Measurements from ENCODE around the gene ULK4.

ULK4 gene

DNA sequence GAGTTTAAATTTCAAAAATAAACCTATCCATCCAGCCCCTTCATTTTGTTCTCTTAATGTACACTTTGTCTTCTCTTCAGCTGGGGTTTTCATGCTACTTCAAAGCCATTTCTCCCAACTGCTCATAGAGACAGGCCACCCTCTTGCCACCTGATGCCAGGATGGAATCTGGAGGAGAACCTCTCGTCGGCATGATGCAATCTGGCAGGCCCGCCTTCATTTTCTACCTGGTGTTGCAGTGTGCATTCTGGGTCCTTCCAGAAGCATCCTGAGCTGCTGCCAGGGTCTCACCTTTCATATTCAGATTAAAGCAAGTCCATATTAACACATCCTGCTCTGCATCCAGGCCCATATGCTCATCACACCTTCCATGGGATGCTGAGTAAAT is 701.8 kb downstream of the ULK4 start:
- DNase-seq (ENCODE audit: low read depth) = no peak

DNA sequence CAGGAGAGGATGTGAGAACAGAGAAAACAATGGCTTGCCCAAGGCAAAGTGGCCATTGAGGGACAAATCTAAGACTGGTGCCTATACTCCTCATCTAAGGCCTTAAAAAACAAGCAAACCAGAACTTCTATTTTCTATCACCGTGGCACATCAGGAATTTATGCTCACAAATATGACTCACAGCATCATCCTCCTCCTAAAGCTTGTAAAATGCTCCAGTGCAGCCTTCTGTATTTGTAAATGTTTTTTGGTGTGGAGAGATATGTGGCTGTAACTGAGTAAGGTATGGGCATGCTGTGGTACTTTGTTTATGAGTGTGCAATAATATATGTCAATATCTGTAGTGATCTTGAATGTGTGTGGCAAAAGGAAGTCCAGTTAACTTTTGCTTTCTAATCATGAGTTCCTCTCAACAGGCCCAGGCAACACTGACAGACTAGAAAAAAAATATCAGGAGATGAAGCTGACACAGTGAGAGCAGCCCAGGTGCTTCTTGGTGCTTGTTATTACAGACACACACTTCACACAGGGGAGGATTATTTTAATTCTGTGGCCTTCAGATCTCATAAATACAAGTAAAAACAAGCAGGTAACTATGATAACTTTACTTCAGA is 702.3 kb downstream of the ULK4 start:
- DNase-seq (ENCODE audit: low read depth) = peak; percentile 37

DNA sequence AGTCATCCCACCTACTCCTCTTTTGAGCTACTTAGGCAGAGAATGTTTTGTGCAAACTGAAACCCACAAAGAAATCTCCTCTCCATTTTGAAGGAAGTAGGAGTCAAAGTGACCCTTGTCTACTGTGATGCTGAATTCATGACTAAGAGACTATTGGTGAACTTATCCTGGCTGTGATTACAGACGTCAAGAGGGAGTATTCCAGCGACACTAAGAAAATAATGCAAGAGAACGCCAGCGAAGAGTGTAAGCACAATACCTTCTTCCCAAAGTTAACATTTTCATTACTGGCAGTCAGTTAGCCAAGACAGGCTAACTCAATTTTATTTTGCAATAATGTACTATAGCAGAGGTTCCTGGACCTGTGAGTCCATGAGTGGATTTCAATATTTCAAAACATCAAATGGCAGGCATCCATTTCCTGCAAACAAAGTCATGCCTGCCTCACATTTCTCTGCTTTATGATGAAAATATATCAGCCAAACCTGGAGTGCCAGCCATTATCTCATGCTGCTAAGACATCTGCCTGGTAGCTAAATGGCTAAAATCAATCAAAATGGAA is 703.6 kb downstream of the ULK4 start:
- no peak for DNase-seq (ENCODE audit: low read depth)

DNA sequence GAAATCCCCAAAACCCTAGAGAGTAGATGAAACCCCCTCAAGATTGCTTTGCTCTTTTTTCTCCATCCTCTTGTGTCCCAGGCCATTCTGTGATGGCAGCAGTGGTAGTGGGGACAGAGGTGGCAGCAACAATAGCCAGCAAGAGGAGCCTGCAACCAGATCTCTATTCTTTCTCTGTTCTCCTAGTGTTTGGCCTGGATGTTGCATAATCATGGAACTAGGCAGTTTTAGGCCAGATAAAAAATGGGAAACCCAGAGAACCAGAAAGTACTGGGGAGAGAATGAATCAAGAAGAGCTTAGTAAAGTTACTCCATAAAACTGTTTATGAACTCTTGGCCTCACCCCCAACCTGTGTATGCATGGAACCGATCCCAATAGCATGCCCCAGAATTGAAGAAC is 710.3 kb downstream of the ULK4 start:
- no peak for DNase-seq (ENCODE audit: low read depth)

DNA sequence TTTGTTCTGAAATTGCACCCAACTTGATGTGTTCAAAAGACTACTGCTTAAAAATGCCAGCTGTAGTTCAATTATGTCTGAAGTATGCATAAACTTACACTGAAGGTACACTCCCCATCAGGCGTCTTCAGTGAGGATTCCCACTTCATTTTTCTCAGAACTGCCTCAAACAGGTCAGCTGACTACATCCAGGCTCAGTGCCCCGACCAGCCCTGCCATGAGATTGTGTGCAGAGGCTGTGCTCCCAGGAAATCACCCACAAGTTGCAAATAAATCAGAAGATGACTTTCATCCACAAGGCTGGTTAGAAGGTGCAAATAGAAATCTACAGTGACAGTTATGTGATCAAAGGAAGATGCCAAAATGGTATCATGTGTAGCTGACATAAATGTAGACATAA is 711.1 kb downstream of the ULK4 start:
- no peak for DNase-seq (ENCODE audit: low read depth)

DNA sequence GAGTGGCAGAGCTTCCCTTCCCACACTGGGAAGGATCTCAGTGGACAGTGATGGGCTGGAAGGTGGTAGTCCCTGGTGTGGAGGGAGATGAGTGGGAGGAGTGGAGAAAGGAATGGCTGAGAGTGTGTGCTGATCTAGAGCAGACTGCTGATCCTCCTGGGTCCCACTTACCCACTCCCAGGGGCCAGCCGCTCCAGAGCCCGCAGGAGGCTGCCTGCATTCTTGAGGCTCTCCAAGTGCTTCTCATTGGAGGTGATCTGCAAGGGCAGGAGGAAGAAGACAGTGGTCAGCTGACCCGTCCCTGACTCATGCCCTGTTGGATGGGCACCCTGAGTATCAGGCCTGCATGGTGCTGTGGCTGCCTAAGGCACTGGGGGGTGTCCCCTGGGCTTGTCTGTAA is 712.6 kb downstream of the ULK4 start:
- no peak for DNase-seq (ENCODE audit: low read depth)

DNA sequence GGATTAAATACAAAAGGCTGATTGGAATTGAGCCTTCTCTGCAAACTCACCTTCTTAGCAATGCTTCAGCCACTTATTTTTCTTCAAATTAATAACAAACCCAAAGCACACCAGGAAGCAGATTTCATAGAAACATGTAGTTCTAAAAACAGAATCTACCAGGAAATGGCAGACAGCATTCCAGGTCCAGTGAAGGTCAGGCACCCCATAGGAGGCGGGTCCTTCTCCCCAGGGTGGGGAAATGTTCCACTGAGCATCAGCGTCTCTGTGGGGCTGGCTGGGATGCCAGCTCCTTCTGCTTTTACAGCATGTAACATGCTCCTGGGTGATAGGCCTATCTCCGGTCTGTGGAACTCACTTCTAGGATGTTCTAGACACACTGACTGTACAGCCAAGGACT is 713.4 kb downstream of the ULK4 start:
- DNase-seq (ENCODE audit: low read depth) = no peak

DNA sequence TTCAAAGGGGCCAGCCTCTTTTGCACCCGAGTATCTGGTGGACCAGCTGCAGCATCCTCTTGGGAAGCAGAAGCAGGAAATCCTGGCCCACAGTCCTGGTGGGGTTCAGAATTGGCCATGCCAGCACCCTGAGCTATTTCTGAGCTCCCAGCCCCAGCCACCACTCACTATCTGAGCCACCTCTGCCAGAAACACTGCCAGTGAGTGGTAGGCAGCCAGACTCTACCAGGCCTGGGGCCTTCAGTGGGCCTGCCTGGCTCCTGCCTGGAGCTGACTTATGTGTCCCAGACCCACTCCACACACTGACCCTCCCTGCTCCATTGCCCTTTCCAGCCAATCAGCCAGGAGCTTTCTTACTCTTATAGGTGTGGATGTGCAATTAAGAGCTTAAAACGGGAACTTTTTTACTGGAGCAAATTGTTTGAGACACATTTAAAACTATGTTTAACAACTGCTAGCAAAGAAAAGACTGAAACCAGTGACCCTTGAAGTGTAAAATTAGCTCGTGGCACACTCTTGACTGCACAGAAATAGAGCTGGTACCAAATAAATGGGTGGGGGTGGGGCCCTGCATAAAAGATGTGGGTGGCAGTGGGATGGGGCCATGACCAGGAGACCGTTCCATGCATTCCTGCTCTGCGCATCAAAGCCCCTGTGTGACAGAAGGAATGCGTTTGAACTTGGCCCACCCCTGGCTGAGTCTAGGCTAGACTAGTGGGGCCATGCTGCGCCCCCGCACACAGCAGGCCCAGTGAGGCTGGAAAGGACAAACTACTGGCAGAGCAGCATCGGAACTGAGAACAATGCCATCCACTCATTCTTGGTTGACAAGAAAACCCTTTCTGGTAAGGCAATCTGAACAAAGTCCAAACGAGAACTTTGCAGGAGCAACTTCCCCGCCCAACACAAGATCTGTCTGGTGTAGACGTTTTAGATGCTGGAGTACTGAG is 714.6 kb downstream of the ULK4 start:
- no peak for DNase-seq (ENCODE audit: low read depth)

DNA sequence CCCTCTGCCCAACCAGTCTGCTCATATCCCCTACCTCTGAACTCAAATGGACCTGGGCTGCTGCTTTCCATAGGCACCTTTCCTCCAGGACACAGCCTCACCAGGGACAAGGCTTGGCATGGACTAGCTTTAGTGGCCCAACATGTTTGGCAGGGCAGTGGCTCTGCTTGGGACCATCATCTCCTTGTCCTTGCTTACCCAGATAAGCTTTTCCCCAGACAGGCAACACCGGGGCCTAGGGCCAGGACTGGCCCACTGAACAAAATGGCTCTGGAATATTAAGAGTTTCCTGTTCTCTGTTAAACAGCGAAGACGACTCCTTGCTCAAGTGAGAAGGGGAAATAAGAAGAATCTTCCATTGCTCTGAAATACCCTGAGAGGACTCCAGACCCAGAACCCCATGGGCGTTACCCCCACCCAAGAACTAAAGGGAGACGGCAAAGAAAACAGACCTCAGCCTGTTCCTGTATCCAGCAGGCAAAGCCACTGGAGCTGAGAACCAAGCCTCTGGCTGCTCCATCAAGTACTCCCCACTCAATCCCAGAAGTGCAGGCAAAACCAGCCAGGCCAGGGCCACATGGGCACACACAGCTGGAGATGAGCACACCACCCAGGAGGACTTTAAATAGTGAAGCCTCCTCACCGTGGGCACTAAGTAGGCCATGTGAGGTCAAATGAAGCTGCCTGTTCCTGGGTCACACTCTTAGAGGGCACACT is 717.1 kb downstream of the ULK4 start:
- no peak for DNase-seq (ENCODE audit: low read depth)

DNA sequence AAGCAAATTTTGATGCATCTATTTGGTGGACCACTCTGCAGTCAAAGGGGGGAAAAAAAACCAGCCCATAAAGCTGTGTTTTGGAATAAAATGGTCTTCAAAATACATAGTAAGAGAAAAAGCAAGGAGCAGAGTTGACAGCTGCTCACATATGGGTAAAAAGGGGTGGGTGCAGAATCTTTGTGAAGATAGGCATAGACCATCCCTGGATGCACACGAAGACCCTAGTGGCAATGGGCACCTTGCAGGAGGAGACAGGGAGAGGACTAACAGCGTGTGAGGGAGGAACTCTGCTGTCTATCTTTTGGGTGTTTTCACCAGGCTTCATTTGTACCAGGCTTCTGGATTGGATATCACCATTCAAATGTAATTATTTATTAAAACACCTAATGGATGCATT is 718.7 kb downstream of the ULK4 start:
- DNase-seq (ENCODE audit: low read depth) = no peak

DNA sequence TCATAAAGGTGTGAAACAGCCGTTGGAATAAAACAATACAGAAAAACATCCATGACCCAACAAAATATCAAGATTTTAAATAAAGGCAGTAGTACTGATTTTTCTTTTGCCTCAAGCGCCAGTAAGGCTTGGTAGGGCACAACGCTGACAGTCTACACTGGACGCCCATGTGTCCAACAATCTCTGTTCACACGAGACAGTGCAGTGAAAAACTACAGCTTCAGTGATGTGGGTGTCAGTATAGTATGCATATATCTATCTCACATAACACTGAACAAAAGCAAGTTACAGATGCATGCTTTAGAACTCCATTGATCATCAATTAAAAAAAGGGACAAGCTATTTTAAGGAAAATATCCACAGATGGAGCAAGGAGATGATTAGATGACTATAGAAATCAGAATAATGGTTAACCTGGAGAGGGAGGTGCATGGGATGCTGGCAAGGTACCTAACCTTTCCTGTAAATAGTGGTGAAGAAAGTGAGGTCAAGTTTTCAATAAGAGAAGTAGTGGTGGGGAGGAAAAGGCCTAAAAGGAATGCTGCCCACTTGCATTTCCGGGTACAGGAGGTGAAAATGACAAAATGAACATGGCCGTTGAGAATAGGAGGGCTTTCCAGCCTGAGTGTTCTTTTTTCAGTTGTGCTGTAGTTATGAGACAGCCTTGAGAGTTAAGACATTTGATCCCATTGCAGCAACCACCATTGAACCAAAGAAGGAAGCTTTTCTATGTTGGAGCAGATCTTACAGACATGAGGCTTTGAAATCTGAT is 719.9 kb downstream of the ULK4 start:
- DNase-seq (ENCODE audit: low read depth) = no peak

DNA sequence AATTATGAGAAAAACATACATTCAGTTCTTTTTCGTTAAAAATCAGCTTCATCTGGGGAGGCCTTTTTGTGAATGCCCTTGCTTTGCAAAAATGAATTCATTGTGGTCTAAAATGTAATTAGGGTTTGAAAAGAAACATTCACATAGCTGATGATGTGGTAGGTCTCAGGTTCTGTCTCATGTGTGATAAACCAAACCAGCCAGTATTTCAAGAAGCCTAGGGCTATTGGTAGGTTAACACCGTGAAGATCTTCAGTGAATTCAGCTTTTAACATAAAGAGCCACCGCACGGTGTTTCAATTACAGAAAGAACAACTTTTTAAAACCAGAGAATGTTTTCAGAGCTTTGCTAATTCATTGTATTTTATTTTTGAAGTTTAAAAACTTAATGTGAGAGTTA is 720.7 kb downstream of the ULK4 start:
- no peak for DNase-seq (ENCODE audit: low read depth)

DNA sequence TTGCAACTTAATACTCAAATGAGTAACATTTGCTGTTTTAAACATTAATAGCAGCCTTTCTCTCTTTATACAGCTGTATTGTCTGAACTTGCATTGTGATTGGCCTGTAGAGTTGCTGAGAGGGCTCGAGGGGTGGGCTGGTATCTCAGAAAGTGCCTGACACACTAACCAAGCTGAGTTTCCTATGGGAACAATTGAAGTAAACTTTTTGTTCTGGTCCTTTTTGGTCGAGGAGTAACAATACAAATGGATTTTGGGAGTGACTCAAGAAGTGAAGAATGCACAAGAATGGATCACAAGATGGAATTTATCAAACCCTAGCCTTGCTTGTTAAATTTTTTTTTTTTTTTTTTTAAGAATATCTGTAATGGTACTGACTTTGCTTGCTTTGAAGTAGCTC is 722.3 kb downstream of the ULK4 start:
- peak; percentile 10 for DNase-seq (ENCODE audit: low read depth)

DNA sequence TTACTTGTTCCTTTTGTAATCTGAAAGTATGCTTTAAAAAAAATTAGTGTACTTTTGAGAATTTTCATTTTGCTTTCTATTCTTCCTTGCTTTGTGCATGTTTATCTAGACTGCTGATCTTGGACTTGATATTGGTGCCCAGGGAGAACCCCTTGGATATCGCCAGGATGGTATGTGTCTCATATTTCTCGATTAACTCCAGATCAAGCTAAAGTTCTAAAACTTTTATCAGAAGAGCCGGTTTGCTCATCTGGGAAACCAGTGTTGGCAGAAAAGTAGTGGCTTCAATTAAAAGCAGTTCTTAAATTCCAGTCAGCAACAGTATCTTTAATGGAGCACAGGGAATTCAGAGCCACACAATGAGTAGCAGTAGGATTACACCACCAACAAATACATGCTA is 724.0 kb downstream of the ULK4 start:
- DNase-seq (ENCODE audit: low read depth) = no peak

DNA sequence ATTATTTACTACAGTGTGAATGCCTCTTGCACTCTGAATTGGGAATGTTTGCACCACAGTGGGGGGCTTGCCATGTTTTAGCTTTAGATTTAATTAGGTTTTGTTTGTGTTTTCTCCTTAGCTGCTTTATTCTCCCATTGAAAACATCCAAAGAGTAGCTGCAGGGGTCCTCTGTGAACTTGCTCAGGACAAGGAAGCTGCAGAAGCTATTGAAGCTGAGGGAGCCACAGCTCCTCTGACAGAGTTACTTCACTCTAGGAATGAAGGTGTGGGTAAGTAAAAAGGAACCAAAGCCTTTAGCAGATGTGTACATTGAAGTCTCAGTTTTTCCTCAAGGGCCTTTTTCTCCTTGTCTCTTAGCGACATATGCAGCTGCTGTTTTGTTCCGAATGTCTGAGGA is 725.7 kb downstream of the ULK4 start:
- DNase-seq (ENCODE audit: low read depth) = no peak

DNA sequence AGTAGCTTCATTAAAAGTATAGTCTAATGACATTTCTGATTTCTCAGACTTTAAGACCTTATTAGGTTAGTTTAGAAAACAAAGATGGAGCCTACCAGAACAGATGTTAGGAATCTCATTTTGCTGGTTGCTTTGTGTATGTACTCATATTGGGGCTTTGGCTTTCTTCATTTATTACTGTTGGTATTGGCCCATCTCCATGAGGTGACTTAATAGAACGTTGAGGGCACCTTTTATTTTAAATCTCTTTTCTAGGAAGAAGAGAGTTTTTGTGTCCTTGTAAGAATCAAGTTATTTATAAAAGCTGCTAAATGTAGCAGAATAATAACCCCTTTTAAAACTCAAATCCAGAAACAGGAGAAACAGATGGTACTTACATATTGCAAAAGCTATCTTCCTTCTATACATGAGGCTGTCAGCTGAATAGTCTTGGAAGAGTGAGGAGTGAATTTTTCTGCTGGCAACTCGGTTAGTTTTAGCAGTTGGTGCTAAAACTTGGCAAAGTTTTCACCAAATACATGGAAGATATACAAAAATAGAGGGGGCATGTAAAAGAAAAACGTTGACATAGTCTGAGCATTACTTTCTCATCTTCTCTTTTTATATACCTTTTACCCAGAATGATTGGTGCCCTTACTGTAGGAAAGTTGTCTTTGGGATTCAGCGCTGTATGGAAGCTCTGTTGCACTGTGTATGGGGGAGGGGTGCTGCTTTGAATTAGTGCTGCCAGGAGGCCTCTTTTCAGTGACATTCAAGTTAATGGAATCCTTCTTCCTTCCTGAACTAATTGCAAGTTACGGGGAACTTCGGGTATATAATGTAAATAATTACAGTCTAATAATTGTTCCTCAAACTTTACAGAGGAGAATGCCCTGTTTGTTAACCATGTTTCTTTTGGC is 726.8 kb downstream of the ULK4 start:
- no peak for DNase-seq (ENCODE audit: low read depth)

DNA sequence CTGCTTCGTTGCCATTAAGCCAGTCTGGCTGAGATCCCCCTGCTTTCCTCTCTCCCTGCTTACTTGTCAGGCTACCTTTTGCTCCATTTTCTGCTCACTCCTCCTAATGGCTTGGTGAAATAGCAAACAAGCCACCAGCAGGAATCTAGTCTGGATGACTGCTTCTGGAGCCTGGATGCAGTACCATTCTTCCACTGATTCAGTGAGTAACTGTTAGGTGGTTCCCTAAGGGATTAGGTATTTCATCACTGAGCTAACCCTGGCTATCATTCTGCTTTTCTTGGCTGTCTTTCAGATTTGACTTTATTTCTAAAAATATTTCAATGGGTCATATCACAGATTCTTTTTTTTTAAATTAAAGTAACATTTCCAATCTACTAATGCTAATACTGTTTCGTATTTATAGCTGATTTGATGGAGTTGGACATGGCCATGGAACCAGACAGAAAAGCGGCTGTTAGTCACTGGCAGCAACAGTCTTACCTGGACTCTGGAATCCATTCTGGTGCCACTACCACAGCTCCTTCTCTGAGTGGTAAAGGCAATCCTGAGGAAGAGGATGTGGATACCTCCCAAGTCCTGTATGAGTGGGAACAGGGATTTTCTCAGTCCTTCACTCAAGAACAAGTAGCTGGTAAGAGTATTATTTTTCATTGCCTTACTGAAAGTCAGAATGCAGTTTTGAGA is 737.6 kb downstream of the ULK4 start:
- DNase-seq (ENCODE audit: low read depth) = peak; percentile 72

DNA sequence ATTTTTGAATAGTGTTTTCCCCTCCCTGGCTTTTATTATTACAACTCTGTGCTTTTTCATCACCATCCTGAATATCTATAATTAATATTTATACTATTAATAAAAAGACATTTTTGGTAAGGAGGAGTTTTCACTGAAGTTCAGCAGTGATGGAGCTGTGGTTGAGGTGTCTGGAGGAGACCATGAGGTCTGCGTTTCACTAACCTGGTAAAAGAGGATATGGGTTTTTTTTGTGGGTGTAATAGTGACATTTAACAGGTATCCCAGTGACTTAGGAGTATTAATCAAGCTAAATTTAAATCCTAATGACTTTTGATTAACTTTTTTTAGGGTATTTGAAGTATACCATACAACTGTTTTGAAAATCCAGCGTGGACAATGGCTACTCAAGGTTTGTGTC is 738.2 kb downstream of the ULK4 start:
- no peak for DNase-seq (ENCODE audit: low read depth)

DNA sequence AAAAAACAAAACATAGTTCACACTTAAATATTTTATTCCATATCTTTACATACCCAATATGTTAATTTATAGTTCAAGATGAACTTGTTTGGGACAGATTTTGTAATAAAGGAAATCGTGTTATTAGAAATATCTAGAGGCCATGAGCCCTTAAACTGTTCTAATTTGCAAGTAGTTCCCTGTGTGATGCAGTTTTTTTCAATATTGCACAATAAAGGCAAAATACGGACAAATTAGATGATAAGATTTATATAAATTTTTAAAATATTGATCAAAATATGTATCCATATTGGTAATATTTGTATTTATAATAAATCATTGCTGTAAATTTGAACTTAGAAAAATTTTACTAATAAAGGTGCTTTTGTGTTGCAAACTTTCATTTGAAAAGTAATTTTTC is 738.8 kb downstream of the ULK4 start:
- DNase-seq (ENCODE audit: low read depth) = no peak

DNA sequence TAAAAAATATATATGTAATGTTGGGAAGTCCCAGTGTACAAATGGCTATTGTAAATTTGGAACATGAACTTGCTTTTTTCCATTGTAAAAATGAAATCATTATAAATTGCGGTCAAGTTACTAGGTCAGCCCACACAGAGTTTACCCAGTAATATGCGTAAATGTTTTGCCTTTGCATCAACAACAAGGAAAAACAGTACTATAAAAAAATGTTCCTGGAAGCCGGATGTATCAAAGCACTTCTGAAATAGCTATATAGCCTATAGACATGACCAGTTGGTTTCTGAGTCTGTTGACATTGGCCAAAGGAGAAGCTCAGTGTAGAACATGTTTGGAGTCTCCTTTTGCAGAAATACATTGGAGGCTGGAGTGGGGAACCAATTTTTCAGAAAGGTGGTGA is 739.4 kb downstream of the ULK4 start:
- DNase-seq (ENCODE audit: low read depth) = no peak
